Measurements from ENCODE around the gene HTD2. TPM values are rescaled to one million over a fixed set of nuclear protein-coding genes. Genes with fewer than 3 reads are reported as not detected.

Gene HTD2
- total RNA-seq, 1 experiment from 2014 or later, result 11.4 TPM

DNA sequence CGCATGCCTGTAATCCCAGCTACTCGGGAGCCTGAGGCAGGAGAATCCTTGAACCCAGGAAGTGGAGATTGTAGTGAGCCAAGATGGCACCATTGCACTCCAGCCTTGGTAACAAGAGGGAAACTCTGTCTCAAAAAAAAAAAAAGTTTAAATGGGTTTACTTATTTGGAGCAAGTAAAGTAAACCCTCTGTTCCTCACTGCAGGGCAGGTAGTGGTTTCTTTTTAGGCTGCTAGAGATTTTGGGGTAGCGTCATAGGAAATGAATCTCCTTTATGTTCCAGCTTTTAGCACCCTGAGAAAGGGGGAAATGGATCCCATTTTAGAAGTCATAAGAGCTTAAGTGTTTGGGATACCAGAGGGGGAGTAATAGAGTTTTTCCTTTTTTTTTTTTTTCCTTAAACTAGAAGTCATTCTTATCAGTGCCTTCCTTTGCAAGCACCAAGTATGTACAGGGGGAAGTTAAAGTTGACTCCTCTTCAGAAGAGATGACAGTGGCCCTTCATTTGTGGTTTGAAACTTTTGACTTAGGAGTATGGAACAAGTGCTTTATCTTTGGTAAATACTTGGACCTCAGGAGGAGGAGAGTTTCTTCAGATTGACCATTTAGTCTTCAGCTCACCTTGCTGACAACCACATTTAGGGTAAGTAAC is 34.4 kb downstream of the HTD2 start:
- no peak for TF ChIP-seq NFYB (CRISPR knock-in tag; conservative IDR thresholded peaks at IDR 0.05; ENCODE audit: low read depth)
- TF ChIP-seq, protein P1, sequence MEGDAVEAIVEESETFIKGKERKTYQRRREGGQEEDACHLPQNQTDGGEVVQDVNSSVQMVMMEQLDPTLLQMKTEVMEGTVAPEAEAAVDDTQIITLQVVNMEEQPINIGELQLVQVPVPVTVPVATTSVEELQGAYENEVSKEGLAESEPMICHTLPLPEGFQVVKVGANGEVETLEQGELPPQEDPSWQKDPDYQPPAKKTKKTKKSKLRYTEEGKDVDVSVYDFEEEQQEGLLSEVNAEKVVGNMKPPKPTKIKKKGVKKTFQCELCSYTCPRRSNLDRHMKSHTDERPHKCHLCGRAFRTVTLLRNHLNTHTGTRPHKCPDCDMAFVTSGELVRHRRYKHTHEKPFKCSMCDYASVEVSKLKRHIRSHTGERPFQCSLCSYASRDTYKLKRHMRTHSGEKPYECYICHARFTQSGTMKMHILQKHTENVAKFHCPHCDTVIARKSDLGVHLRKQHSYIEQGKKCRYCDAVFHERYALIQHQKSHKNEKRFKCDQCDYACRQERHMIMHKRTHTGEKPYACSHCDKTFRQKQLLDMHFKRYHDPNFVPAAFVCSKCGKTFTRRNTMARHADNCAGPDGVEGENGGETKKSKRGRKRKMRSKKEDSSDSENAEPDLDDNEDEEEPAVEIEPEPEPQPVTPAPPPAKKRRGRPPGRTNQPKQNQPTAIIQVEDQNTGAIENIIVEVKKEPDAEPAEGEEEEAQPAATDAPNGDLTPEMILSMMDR (IDR thresholded peaks at IDR 0.05), result no peak
- TF ChIP-seq, protein P2, sequence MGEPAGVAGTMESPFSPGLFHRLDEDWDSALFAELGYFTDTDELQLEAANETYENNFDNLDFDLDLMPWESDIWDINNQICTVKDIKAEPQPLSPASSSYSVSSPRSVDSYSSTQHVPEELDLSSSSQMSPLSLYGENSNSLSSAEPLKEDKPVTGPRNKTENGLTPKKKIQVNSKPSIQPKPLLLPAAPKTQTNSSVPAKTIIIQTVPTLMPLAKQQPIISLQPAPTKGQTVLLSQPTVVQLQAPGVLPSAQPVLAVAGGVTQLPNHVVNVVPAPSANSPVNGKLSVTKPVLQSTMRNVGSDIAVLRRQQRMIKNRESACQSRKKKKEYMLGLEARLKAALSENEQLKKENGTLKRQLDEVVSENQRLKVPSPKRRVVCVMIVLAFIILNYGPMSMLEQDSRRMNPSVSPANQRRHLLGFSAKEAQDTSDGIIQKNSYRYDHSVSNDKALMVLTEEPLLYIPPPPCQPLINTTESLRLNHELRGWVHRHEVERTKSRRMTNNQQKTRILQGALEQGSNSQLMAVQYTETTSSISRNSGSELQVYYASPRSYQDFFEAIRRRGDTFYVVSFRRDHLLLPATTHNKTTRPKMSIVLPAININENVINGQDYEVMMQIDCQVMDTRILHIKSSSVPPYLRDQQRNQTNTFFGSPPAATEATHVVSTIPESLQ (CRISPR knock-in tag; IDR thresholded peaks at IDR 0.05), result no peak
- no peak for TF ChIP-seq ZNF263 (CRISPR knock-in tag; IDR thresholded peaks at IDR 0.05; ENCODE audit: low read depth)
- no peak for TF ChIP-seq EMX1 (CRISPR knock-in tag; IDR thresholded peaks at IDR 0.05)
- TF ChIP-seq SP1 (CRISPR knock-in tag; conservative IDR thresholded peaks at IDR 0.05), result no peak
- TF ChIP-seq RORB (CRISPR knock-in tag; IDR thresholded peaks at IDR 0.05), result no peak
- no peak for TF ChIP-seq ZNF232 (CRISPR knock-in tag; IDR thresholded peaks at IDR 0.05)
- TF ChIP-seq ATF1 (CRISPR knock-in tag; IDR thresholded peaks at IDR 0.05), result no peak
- TF ChIP-seq, protein P3, sequence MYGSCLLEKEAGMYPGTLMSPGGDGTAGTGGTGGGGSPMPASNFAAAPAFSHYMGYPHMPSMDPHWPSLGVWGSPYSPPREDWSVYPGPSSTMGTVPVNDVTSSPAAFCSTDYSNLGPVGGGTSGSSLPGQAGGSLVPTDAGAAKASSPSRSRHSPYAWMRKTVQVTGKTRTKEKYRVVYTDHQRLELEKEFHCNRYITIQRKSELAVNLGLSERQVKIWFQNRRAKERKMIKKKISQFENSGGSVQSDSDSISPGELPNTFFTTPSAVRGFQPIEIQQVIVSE (CRISPR knock-in tag; IDR thresholded peaks at IDR 0.05; ENCODE audit: borderline replicate concordance), result no peak
- no peak for TF ChIP-seq TCF7 (CRISPR knock-in tag; IDR thresholded peaks at IDR 0.05; ENCODE audit: low read depth)
- TF ChIP-seq, protein P4, sequence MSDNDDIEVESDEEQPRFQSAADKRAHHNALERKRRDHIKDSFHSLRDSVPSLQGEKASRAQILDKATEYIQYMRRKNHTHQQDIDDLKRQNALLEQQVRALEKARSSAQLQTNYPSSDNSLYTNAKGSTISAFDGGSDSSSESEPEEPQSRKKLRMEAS (CRISPR knock-in tag; IDR thresholded peaks at IDR 0.05), result no peak
- TF ChIP-seq, protein P5, sequence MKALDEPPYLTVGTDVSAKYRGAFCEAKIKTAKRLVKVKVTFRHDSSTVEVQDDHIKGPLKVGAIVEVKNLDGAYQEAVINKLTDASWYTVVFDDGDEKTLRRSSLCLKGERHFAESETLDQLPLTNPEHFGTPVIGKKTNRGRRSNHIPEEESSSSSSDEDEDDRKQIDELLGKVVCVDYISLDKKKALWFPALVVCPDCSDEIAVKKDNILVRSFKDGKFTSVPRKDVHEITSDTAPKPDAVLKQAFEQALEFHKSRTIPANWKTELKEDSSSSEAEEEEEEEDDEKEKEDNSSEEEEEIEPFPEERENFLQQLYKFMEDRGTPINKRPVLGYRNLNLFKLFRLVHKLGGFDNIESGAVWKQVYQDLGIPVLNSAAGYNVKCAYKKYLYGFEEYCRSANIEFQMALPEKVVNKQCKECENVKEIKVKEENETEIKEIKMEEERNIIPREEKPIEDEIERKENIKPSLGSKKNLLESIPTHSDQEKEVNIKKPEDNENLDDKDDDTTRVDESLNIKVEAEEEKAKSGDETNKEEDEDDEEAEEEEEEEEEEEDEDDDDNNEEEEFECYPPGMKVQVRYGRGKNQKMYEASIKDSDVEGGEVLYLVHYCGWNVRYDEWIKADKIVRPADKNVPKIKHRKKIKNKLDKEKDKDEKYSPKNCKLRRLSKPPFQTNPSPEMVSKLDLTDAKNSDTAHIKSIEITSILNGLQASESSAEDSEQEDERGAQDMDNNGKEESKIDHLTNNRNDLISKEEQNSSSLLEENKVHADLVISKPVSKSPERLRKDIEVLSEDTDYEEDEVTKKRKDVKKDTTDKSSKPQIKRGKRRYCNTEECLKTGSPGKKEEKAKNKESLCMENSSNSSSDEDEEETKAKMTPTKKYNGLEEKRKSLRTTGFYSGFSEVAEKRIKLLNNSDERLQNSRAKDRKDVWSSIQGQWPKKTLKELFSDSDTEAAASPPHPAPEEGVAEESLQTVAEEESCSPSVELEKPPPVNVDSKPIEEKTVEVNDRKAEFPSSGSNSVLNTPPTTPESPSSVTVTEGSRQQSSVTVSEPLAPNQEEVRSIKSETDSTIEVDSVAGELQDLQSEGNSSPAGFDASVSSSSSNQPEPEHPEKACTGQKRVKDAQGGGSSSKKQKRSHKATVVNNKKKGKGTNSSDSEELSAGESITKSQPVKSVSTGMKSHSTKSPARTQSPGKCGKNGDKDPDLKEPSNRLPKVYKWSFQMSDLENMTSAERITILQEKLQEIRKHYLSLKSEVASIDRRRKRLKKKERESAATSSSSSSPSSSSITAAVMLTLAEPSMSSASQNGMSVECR (CRISPR knock-in tag; IDR thresholded peaks at IDR 0.05; ENCODE audit: borderline replicate concordance), result no peak
- no peak for TF ChIP-seq FOXP1 (CRISPR knock-in tag; IDR thresholded peaks at IDR 0.05; ENCODE audit: borderline replicate concordance)
- no peak for TF ChIP-seq SOX15 (CRISPR knock-in tag; IDR thresholded peaks at IDR 0.05)
- TF ChIP-seq JAZF1 (CRISPR knock-in tag; IDR thresholded peaks at IDR 0.05), result no peak
- TF ChIP-seq, protein P6, sequence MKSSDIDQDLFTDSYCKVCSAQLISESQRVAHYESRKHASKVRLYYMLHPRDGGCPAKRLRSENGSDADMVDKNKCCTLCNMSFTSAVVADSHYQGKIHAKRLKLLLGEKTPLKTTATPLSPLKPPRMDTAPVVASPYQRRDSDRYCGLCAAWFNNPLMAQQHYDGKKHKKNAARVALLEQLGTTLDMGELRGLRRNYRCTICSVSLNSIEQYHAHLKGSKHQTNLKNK (CRISPR knock-in tag; IDR thresholded peaks at IDR 0.05), result no peak
- no peak for TF ChIP-seq ELF4 (CRISPR knock-in tag; IDR thresholded peaks at IDR 0.05; ENCODE audit: low read depth)
- TF ChIP-seq TEAD1 (CRISPR knock-in tag; IDR thresholded peaks at IDR 0.05), result no peak
- TF ChIP-seq, protein P7, sequence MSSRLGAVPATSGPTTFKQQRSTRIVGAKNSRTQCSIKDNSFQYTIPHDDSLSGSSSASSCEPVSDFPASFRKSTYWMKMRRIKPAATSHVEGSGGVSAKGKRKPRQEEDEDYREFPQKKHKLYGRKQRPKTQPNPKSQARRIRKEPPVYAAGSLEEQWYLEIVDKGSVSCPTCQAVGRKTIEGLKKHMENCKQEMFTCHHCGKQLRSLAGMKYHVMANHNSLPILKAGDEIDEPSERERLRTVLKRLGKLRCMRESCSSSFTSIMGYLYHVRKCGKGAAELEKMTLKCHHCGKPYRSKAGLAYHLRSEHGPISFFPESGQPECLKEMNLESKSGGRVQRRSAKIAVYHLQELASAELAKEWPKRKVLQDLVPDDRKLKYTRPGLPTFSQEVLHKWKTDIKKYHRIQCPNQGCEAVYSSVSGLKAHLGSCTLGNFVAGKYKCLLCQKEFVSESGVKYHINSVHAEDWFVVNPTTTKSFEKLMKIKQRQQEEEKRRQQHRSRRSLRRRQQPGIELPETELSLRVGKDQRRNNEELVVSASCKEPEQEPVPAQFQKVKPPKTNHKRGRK (CRISPR knock-in tag; IDR thresholded peaks at IDR 0.05; ENCODE audit: borderline replicate concordance), result no peak
- ATAC-seq (no peak), DNase-seq (ENCODE audit: low spot score) (no peak)
- H3K9me3 Mint-ChIP-seq, result no peaks in the 10 kb centered on the region
- H3K27me3 Mint-ChIP-seq (ENCODE audit: low read depth), result no peaks in the 10 kb centered on the region
- no peak overlapping the region for H3K4me3 Mint-ChIP-seq
- no peaks in the 10 kb centered on the region for H3K4me1 Mint-ChIP-seq
- ChIA-PET CTCF (interaction anchor here (1.1 to 1.3 kb wide), 2 partner anchors 35 to 153 kb away, joined by 3 to 6 read pairs; partner anchors contain the start of genes HTD2 and RPP14), POLR2A (interaction anchor here (0.8 to 0.9 kb wide), 2 partner anchors 86 to 89 kb away, joined by 3 read pairs; no protein-coding TSS in a partner anchor)
- H3K36me3 Mint-ChIP-seq, result no peaks in the 10 kb centered on the region
- no peak overlapping the region for H3K27ac Mint-ChIP-seq
